Measurements from ENCODE around the gene CTU2.

GRCh38 chr16:88715312-88716190, 9.2 kb downstream of the CTU2 start:
- TF ChIP-seq, protein P1, sequence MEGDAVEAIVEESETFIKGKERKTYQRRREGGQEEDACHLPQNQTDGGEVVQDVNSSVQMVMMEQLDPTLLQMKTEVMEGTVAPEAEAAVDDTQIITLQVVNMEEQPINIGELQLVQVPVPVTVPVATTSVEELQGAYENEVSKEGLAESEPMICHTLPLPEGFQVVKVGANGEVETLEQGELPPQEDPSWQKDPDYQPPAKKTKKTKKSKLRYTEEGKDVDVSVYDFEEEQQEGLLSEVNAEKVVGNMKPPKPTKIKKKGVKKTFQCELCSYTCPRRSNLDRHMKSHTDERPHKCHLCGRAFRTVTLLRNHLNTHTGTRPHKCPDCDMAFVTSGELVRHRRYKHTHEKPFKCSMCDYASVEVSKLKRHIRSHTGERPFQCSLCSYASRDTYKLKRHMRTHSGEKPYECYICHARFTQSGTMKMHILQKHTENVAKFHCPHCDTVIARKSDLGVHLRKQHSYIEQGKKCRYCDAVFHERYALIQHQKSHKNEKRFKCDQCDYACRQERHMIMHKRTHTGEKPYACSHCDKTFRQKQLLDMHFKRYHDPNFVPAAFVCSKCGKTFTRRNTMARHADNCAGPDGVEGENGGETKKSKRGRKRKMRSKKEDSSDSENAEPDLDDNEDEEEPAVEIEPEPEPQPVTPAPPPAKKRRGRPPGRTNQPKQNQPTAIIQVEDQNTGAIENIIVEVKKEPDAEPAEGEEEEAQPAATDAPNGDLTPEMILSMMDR (IDR thresholded peaks at IDR 0.05): no peak
- TF ChIP-seq EZH2 (IDR thresholded peaks at IDR 0.05; ENCODE audit: borderline replicate concordance, insufficient read depth, low read depth, low read length, poor library complexity, severe bottlenecking): no peak
